Heart left ventricle (tissue), 13 donors: ENCODE results near the gene IL1RN.

ENCODE experiments used
- POLR2A ChIP-seq, 2 donors: fragments of 450-650 bp; IDR thresholded peaks; one replicate each; pipeline ENCODE4 v1.6.1; 2017; ENCODE audit warnings: antibody characterized with exemption in 2 of 2, mild to moderate bottlenecking in 2 of 2, moderate library complexity in 2 of 2
- TF ChIP-seq, protein P1 (sequence below), 12 donors: fragments of 200-600 bp; sonication (generic) in 4 of 12; IDR thresholded peaks; one replicate each; pipeline versions ENCODE4 v1.5.0 to v1.8.0; 2018 to 2022; ENCODE audit warnings: antibody characterized with exemption in 12 of 12, mild to moderate bottlenecking in 5 of 12
- donor health status: ischemic (EF 13 %, LVEDD 7.1; RV severe dilation, severe dysfunction).
- donor health status: DM: no; HTN: yes; CAD: no.
- donor health status: DM: no; HTN: no; CAD: no.
- donor health status: ischemic (EF 25% LVEDD 6.9; RV normal size, moderate dysfunction).
- donor health status: ischemic (EF 25% LVEDD 5.7; RV mildly dilated, moderate dysfunction).
- donor health status: ischemic (EF 35%, LVEDD 5.7; RV mildly dilated, moderate dysfunction).
- donor health status: nonischemic (EF 11% LVEDD 7.7; RV severe dilation, severe dysfunction).
- donor health status: DM: yes; HTN: yes; CAD: no.
- donor health status: PGD.
- donor health status: ischemic (EF 29% LVEDD 5.4; RV normal size, mild dysfunction).
- donor health status: nonischemic (EF 23%, LVEDD 6.1; RV moderate dilation, normal function).

GRCh38 chr2:113175042-113175628 is 47.7 kb downstream of the IL1RN start:
- TF ChIP-seq, protein P1, sequence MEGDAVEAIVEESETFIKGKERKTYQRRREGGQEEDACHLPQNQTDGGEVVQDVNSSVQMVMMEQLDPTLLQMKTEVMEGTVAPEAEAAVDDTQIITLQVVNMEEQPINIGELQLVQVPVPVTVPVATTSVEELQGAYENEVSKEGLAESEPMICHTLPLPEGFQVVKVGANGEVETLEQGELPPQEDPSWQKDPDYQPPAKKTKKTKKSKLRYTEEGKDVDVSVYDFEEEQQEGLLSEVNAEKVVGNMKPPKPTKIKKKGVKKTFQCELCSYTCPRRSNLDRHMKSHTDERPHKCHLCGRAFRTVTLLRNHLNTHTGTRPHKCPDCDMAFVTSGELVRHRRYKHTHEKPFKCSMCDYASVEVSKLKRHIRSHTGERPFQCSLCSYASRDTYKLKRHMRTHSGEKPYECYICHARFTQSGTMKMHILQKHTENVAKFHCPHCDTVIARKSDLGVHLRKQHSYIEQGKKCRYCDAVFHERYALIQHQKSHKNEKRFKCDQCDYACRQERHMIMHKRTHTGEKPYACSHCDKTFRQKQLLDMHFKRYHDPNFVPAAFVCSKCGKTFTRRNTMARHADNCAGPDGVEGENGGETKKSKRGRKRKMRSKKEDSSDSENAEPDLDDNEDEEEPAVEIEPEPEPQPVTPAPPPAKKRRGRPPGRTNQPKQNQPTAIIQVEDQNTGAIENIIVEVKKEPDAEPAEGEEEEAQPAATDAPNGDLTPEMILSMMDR (IDR thresholded peaks at IDR 0.05): no peak
- no peak for TF ChIP-seq POLR2A (IDR thresholded peaks at IDR 0.05)
